ENCODE data around the gene WDR83. TPM values are rescaled to one million over a fixed set of nuclear protein-coding genes. Genes with fewer than 3 reads are reported as not detected.

The WDR83 gene
- total and polyA plus RNA-seq, 2 of the 8 experiments (the other 6 are each of a cell fraction or from before 2014, with no cell fraction given): 12.6 to 15.3 TPM

DNA sequence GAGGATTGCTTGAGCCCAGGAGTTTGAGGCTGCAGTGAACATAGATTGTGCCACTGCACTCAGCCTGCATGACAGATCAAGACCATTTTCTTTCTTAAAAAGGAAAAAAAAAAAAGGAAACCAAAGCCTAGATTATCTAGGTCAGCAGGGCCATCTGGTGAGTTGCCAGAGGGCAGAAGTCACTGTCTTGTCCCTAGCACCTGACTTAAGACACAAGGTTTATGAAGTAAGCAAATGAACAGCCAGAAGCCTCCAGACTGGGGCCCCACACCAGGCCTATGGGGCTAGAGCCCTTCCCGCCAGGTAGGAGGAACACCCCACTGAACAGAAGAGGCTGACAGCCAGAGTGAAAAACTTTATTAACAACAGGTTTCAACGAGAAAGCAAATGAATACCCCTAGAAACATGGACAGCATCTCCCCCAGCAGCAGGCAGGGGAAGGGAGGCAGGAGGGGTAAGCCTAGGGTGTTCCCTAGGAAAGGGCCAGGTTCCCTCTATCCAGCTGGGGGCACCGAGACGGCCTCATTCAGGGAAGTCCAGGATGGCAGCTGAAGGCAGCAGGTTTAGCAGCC lies 1.2 kb downstream of the WDR83 start:
- WGBS, 2 experiments (ENCODE audit: extremely low coverage in 1 of 2, insufficient coverage in 1 of 2, insufficient read length in 1 of 2, insufficient replicate concordance in 2 of 2, low coverage in 1 of 2, low lambda C conversion rate in 2 of 2, missing lambda C conversion rate in 1 of 2): 88% methylated on average over 4 of the region's 4 CpGs; no CpG with 5 or more reads in 1 of the 2 experiments
- DNase-seq (ENCODE audit: low read depth in 1 of 2, low spot score in 2 of 2) (no peak), FAIRE-seq (no peak)
- H2BK12ac ChIP-seq (ENCODE audit: low read depth, low read length): no peak overlapping the region
- H2AK5ac ChIP-seq (ENCODE audit: low read depth, low read length): no peak overlapping the region; the same call in 1 of the 2 replicates
- H2BK120ac ChIP-seq (replicated peaks; ENCODE audit: low read depth, low read length): no peak overlapping the region
- H2BK5ac ChIP-seq (ENCODE audit: low read depth, low read length): no peak overlapping the region
- no peak overlapping the region for H3K56ac ChIP-seq (replicated peaks; ENCODE audit: insufficient read length, low read depth, low read length)
- H3K23me2 ChIP-seq (ENCODE audit: low read depth, low read length): peaks cover 24% of the 10 kb centered on the region
- H3K23ac ChIP-seq (ENCODE audit: insufficient read length): no peak overlapping the region
- H3K27me3 ChIP-seq (replicated peaks in 1 of 4; ENCODE audit: control insufficient read depth in 3 of 4, extremely low read depth in 1 of 4, insufficient read depth in 3 of 4, low read length in 3 of 4): no peaks in the 10 kb centered on the region; a peak in 1 of 7 replicates
- no peak overlapping the region for H2BK20ac ChIP-seq (ENCODE audit: low read length)
- ChIA-PET POLR2A (ENCODE audit: partially characterized antibody) (interaction anchor here (1.0 to 5.3 kb wide), 12 partner anchors 9 to 158 kb away, joined by 3 to 23 read pairs (median 4); partner anchors contain the start of genes DHPS, TNPO2, TRIR and ZNF490), CTCF (ENCODE audit: partially characterized antibody) (interaction anchor here (1.2 to 2.3 kb wide), 2 partner anchors 9 to 11 kb away, joined by 5 to 7 read pairs; no protein-coding TSS in a partner anchor)
- H3K4me3 ChIP-seq (ENCODE audit: extremely low read depth in 1 of 4, insufficient read depth in 2 of 4, low read depth in 3 of 4, low read length in 4 of 4): peak overlapping the region in 1 of 4 experiments; percentile 88; a peak in 2 of 8 replicates
- H4K20me1 ChIP-seq (replicated peaks in 1 of 2; ENCODE audit: control insufficient read depth in 1 of 2, insufficient read depth in 2 of 2, low read length in 2 of 2): peaks cover 2 to 12% of the 10 kb centered on the region in 2 experiments
- no peak overlapping the region for H3K18ac ChIP-seq (ENCODE audit: extremely low read depth, low read length)
- H4K8ac ChIP-seq (ENCODE audit: extremely low read depth, insufficient read depth, low read length): no peak overlapping the region
- no peak overlapping the region for H4K5ac ChIP-seq (ENCODE audit: insufficient read length, low read depth, low read length)
- no peak overlapping the region for H3K14ac ChIP-seq (ENCODE audit: insufficient read length)
- H3K4me2 ChIP-seq (ENCODE audit: insufficient read depth in 1 of 2, low read depth in 2 of 2, low read length in 2 of 2): peak overlapping the region; percentile 99 to 100
- no peak overlapping the region for H3K27ac ChIP-seq (ENCODE audit: low read depth, low read length)
- no peak overlapping the region for H4K91ac ChIP-seq (replicated peaks; ENCODE audit: insufficient read length, low read length)
- no peak overlapping the region for H2AFZ ChIP-seq (ENCODE audit: low read length)
- no peaks in the 10 kb centered on the region for H3K9me3 ChIP-seq (ENCODE audit: insufficient read depth in 2 of 2, low read depth in 1 of 2, low read length in 1 of 2)
- H3K9ac ChIP-seq (replicated peaks in 1 of 4; ENCODE audit: extremely low read depth in 1 of 4, low read depth in 3 of 4, low read length in 3 of 4): no peak overlapping the region
- H3K36me3 ChIP-seq (ENCODE audit: control insufficient read depth in 2 of 4, insufficient read depth in 4 of 4, low read length in 3 of 4): peaks cover 0 to 8% (median 4%) of the 10 kb centered on the region in 4 experiments; a peak in 4 of 8 replicates
- peaks cover 3 to 22% (median 7%) of the 10 kb centered on the region in 4 experiments for H3K4me1 ChIP-seq (replicated peaks in 1 of 4; ENCODE audit: control insufficient read depth in 3 of 4, insufficient read depth in 4 of 4, low read length in 3 of 4)
- no peak overlapping the region for H3K4ac ChIP-seq (replicated peaks; ENCODE audit: insufficient read length, low read depth, low read length)
- H2BK15ac ChIP-seq (ENCODE audit: low read length): no peak overlapping the region
- peaks cover 0 to 22% of the 10 kb centered on the region in 2 experiments; a peak in 1 of 4 replicates for H3K79me2 ChIP-seq (ENCODE audit: control insufficient read depth in 1 of 2, insufficient read depth in 2 of 2, low read length in 2 of 2)
- H3K79me1 ChIP-seq (ENCODE audit: low read depth, low read length): peaks cover 4% of the 10 kb centered on the region; the same call in 1 of the 2 replicates
- TF ChIP-seq GABPA (IDR thresholded peaks at IDR 0.05; ENCODE audit: borderline replicate concordance, insufficient read depth, low read length): no peak
- TF ChIP-seq POLR2AphosphoS5 (IDR thresholded peaks at IDR 0.05; ENCODE audit: low read depth, low read length): no peak
- no peak for TF ChIP-seq SIX5 (IDR thresholded peaks at IDR 0.05; ENCODE audit: low read depth, low read length)
- TF ChIP-seq SP4 (IDR thresholded peaks at IDR 0.05; ENCODE audit: low read length): no peak
- TF ChIP-seq NRF1 (IDR thresholded peaks at IDR 0.05; ENCODE audit: low read depth, low read length): no peak
- no peak for TF ChIP-seq HDAC2 (IDR thresholded peaks at IDR 0.05; ENCODE audit: borderline replicate concordance in 1 of 2, low read depth in 2 of 2, low read length in 2 of 2)
- no peak for TF ChIP-seq SUZ12 (IDR thresholded peaks at IDR 0.05; ENCODE audit: low read length)
- TF ChIP-seq MAX (IDR thresholded peaks at IDR 0.05): no peak
- TF ChIP-seq BCL11A (IDR thresholded peaks at IDR 0.05; ENCODE audit: low read depth in 2 of 2, low read length in 2 of 2): no peak
- TF ChIP-seq JUN (IDR thresholded peaks at IDR 0.05; ENCODE audit: low read depth, low read length): no peak
- TF ChIP-seq E2F6 (IDR thresholded peaks at IDR 0.05): no peak
- TF ChIP-seq GTF2F1 (IDR thresholded peaks at IDR 0.05; ENCODE audit: borderline replicate concordance, low read depth, low read length): no peak

Measured in H1 (cell line).